Stomach smooth muscle (tissue), 2 donors: ENCODE data around the gene PNPT1.
"Not testable (repeated sequence)": the region's sequence is repeated elsewhere in the genome, so short reads cannot be mapped to it uniquely, and the experiment has no call there.

Experiments
- H3K27ac ChIP-seq: one replicate; pipeline ENCODE4 v1.7.0; 2013; ENCODE audit warnings: mild to moderate bottlenecking, low read length, inconsistent platforms
- H3K27me3 ChIP-seq, 2 donors: one replicate each; pipeline ENCODE4 v1.7.0; 2013; ENCODE audit warnings: low read length in 2 of 2; ENCODE audit not compliant: insufficient read depth in 2 of 2, control insufficient read depth in 1 of 2
- H3K36me3 ChIP-seq, 2 donors: one replicate each; pipeline ENCODE4 v1.7.0; 2013; ENCODE audit warnings: low read length in 2 of 2; ENCODE audit not compliant: control insufficient read depth in 2 of 2, insufficient read depth in 2 of 2
- H3K4me1 ChIP-seq: one replicate; pipeline ENCODE4 v1.7.0; 2013; ENCODE audit warnings: low read length; ENCODE audit not compliant: control insufficient read depth, insufficient read depth
- H3K4me3 ChIP-seq, 2 donors: one replicate each; pipeline ENCODE4 v1.7.0; 2013; ENCODE audit warnings: low read length in 2 of 2
- H3K9ac ChIP-seq, 2 donors: one replicate each; pipeline ENCODE4 v1.7.0; 2013; ENCODE audit warnings: low read length in 2 of 2, mild to moderate bottlenecking in 1 of 2
- H3K9me3 ChIP-seq, 2 donors: one replicate each; pipeline ENCODE4 v1.7.0; 2013; ENCODE audit warnings: low read length in 2 of 2; ENCODE audit not compliant: control insufficient read depth in 2 of 2
- donor health status: healthy.
- donor health status: Pancreatic carcinoma.

Gene PNPT1

GRCh38 chr2:55598056-55598795 is 95.4 kb downstream of the PNPT1 start:
- Histone ChIP-seq H3K27ac (no peak overlapping the region), H3K4me1 (peaks cover 4% of the 10 kb centered on the region), H3K36me3 (peaks cover 0 to 9% of the 10 kb centered on the region in 2 donors)

GRCh38 chr2:55596795-55597194 is 96.8 kb downstream of the PNPT1 start:
- not testable (repeated sequence) for H3K27ac ChIP-seq, H3K36me3 ChIP-seq, H3K9me3 ChIP-seq, H3K27me3 ChIP-seq, H3K9ac ChIP-seq, H3K4me1 ChIP-seq, H3K4me3 ChIP-seq

More at GRCh38 chr2:55598056-55598795, 95.4 kb downstream of the PNPT1 start:
- Histone ChIP-seq H3K27me3 (no peaks in the 10 kb centered on the region), H3K9me3 (no peaks in the 10 kb centered on the region), H3K9ac (no peak overlapping the region), H3K4me3 (no peak overlapping the region)

- H3K4me1 ChIP-seq: no peaks in the 10 kb centered on the region
- H3K4me3 ChIP-seq: no peak overlapping the region
- H3K36me3 ChIP-seq: peaks cover 0 to 4% of the 10 kb centered on the region in 2 donors
- H3K27ac ChIP-seq: no peak overlapping the region
- H3K9ac ChIP-seq: no peak overlapping the region
- H3K9me3 ChIP-seq: no peaks in the 10 kb centered on the region
- no peaks in the 10 kb centered on the region for H3K27me3 ChIP-seq
Measured at GRCh38 chr2:55595536-55595935, 98.1 kb downstream of the PNPT1 start.

- Histone ChIP-seq H3K27me3 (no peaks in the 10 kb centered on the region), H3K9me3 (no peaks in the 10 kb centered on the region), H3K4me1 (no peaks in the 10 kb centered on the region), H3K27ac (no peak overlapping the region), H3K4me3 (no peak overlapping the region), H3K9ac (no peak overlapping the region), H3K36me3 (no peaks in the 10 kb centered on the region)
Measured at GRCh38 chr2:55592130-55592529, 101.5 kb downstream of the PNPT1 start.

- Histone ChIP-seq H3K4me3 (no peak overlapping the region), H3K9ac (no peak overlapping the region), H3K4me1 (no peaks in the 10 kb centered on the region), H3K27me3 (no peaks in the 10 kb centered on the region), H3K36me3 (no peaks in the 10 kb centered on the region), H3K9me3 (no peaks in the 10 kb centered on the region), H3K27ac (no peak overlapping the region)
Measured at GRCh38 chr2:55590810-55591440, 102.7 kb downstream of the PNPT1 start.

- H3K27ac ChIP-seq: no peak overlapping the region
Measured at GRCh38 chr2:55585451-55586080, 108.1 kb downstream of the PNPT1 start.

More at GRCh38 chr2:55585451-55586080, 108.1 kb downstream of the PNPT1 start:
- Histone ChIP-seq H3K4me3 (no peak overlapping the region), H3K9me3 (no peaks in the 10 kb centered on the region), H3K9ac (no peak overlapping the region), H3K27me3 (no peaks in the 10 kb centered on the region), H3K4me1 (no peaks in the 10 kb centered on the region), H3K36me3 (peaks cover 3 to 10% of the 10 kb centered on the region in 2 donors)
